Panc1 (cell line): ENCODE results near the gene SLCO3A1.

Experiments used
- CTCF ChIP-seq: fragments of 450-650 bp; IDR thresholded peaks from 2 replicates; pipeline ENCODE4 v1.5.1; 2017; ENCODE audit warnings: mild to moderate bottlenecking
- POLR2AphosphoS5 ChIP-seq: IDR thresholded peaks from 2 replicates; pipeline ENCODE4 v1.6.1; 2012; ENCODE audit warnings: mild to moderate bottlenecking, low read depth, low read length, moderate library complexity
- SIN3A ChIP-seq: IDR thresholded peaks from 2 replicates; pipeline ENCODE4 v1.6.1; 2012; ENCODE audit warnings: low read depth, mild to moderate bottlenecking, low read length, moderate library complexity, borderline replicate concordance; ENCODE audit not compliant: insufficient read depth

GRCh38 chr15:92141607-92142006 lies 288.1 kb downstream of the SLCO3A1 start:
- TF ChIP-seq CTCF = no peak
- TF ChIP-seq SIN3A = no peak
- TF ChIP-seq POLR2AphosphoS5 = no peak
